Measurements from ENCODE around the gene GARNL3.

GARNL3 gene

GRCh38 chr9:127314911-127315310 lies 50.3 kb downstream of the GARNL3 start:
- H3K27ac ChIP-seq, result no peak overlapping the region
- H2AFZ ChIP-seq, result no peak overlapping the region
- no peaks in the 10 kb centered on the region for H3K36me3 ChIP-seq (ENCODE audit: control insufficient read depth, insufficient read depth, low read length)
- H3K79me2 ChIP-seq, result no peaks in the 10 kb centered on the region
- peaks cover 9% of the 10 kb centered on the region for H3K4me1 ChIP-seq
- H3K27me3 ChIP-seq (ENCODE audit: control insufficient read depth, insufficient read depth, low read length), result no peaks in the 10 kb centered on the region
- H3K4me2 ChIP-seq (ENCODE audit: low read length), result no peak overlapping the region
- H3K9me3 ChIP-seq (ENCODE audit: control insufficient read depth, low read length), result no peaks in the 10 kb centered on the region
- no peak overlapping the region for H3K4me3 ChIP-seq (ENCODE audit: low read depth, low read length)
- TF ChIP-seq CTCF (IDR thresholded peaks at IDR 0.05), result no peak
- no peak overlapping the region for H3K9ac ChIP-seq

DNA sequence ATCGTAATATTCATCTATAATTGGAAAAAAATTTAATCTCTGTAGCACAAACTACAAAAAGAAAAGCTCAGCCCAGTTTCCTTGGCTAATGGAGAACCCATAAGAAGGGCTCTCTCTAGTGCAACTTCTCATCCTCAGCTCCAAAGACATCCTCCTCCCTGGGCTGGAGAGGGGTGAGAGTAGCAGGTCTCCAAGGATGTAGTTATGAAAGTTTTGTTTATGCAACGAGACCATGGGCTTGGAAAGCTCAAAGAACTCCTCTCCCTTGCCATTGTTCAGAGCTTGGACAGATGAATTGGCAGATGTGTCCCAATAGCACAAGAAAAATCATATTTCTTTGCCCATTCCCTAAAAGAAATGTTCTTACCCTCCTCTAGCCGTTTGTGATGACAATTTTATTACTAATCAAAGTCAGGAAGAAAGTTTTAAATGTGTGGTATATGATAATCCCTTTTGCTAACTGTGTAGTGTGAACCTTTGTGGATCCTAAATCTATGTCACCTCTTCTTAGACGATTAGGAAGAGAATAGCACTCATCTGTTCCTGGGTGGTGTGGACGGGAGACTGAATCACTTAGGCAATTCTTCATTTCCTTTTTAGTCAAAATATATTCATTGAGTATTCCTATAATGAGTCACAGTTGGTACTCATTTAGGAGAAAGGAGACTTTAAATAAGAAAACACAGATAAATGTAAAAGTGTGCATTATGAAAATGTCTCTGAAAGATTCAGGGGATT lies 52.2 kb downstream of the GARNL3 start:
- Histone ChIP-seq H3K27ac (no peak overlapping the region), H3K9me3 (ENCODE audit: control insufficient read depth, low read length) (no peaks in the 10 kb centered on the region), H3K79me2 (no peaks in the 10 kb centered on the region), H3K4me1 (peaks cover 9% of the 10 kb centered on the region), H3K27me3 (ENCODE audit: control insufficient read depth, insufficient read depth, low read length) (no peaks in the 10 kb centered on the region), H3K9ac (no peak overlapping the region), H3K4me3 (ENCODE audit: low read depth, low read length) (no peak overlapping the region), H3K36me3 (ENCODE audit: control insufficient read depth, insufficient read depth, low read length) (no peaks in the 10 kb centered on the region), H2AFZ (no peak overlapping the region), H3K4me2 (ENCODE audit: low read length) (no peak overlapping the region)
- TF ChIP-seq CTCF (IDR thresholded peaks at IDR 0.05), result no peak

- Histone ChIP-seq H3K4me1 (peaks cover 9% of the 10 kb centered on the region), H3K27me3 (ENCODE audit: control insufficient read depth, insufficient read depth, low read length) (no peaks in the 10 kb centered on the region), H3K9ac (no peak overlapping the region), H2AFZ (no peak overlapping the region), H3K27ac (peak overlapping the region; percentile 15), H3K79me2 (no peaks in the 10 kb centered on the region), H3K9me3 (ENCODE audit: control insufficient read depth, low read length) (no peaks in the 10 kb centered on the region), H3K4me2 (ENCODE audit: low read length) (no peak overlapping the region), H3K36me3 (ENCODE audit: control insufficient read depth, insufficient read depth, low read length) (no peaks in the 10 kb centered on the region), H3K4me3 (ENCODE audit: low read depth, low read length) (no peak overlapping the region)
- no peak for TF ChIP-seq CTCF (IDR thresholded peaks at IDR 0.05)
Measured at GRCh38 chr9:127318651-127319167, 54.1 kb downstream of the GARNL3 start.

- Histone ChIP-seq H3K9me3 (ENCODE audit: control insufficient read depth, low read length) (no peaks in the 10 kb centered on the region), H3K27me3 (ENCODE audit: control insufficient read depth, insufficient read depth, low read length) (no peaks in the 10 kb centered on the region), H3K4me2 (ENCODE audit: low read length) (peak overlapping the region; percentile 43), H3K27ac (peak overlapping the region; percentile 53), H3K4me3 (ENCODE audit: low read depth, low read length) (peak overlapping the region; percentile 20), H2AFZ (no peak overlapping the region), H3K4me1 (peaks cover 9% of the 10 kb centered on the region), H3K36me3 (ENCODE audit: control insufficient read depth, insufficient read depth, low read length) (no peaks in the 10 kb centered on the region), H3K79me2 (no peaks in the 10 kb centered on the region), H3K9ac (no peak overlapping the region)
- TF ChIP-seq CTCF (IDR thresholded peaks at IDR 0.05), result no peak
Measured at GRCh38 chr9:127319366-127320114, 55.0 kb downstream of the GARNL3 start.

Data from parathyroid adenoma (tissue), 2 donors.